AG04450 (cell line): ENCODE results near the gene SLC41A3. TPM values are rescaled to one million over a fixed set of nuclear protein-coding genes. Genes with fewer than 3 reads are reported as not detected.
"Not testable (repeated sequence)": the region's sequence is repeated elsewhere in the genome, so short reads cannot be mapped to it uniquely, and the experiment has no call there.

ENCODE experiments used
- CTCF ChIA-PET: fragments of 300-600, 350-600 bp; formaldehyde crosslinking; extraction: SDS; loops from one replicate; lab custom pipeline; 2022; ENCODE audit warnings: antibody characterized with exemption, inconsistent platforms; lab: Charles Lee
- POLR2A ChIA-PET: fragments of 350-600 bp; formaldehyde crosslinking; extraction: SDS; loops from one replicate; lab custom pipeline; 2021; ENCODE audit warnings: antibody characterized with exemption, inconsistent platforms; lab: Yijun Ruan, JAX
- DNase-seq: peaks from one replicate; pipeline ENCODE4 v3.0.0-alpha.2; 2011; ENCODE audit warnings: low read depth, low spot score
- H3K27ac ChIP-seq: one replicate; pipeline ENCODE4 v1.5.1; 2012; ENCODE audit warnings: low read depth, low read length, control low read depth
- H3K27me3 ChIP-seq: one replicate; pipeline ENCODE4 v1.6.0; 2012; ENCODE audit warnings: low read length; ENCODE audit not compliant: control insufficient read depth, insufficient read depth
- H3K4me3 ChIP-seq: 2 replicates; pipeline ENCODE4 v1.5.1; 2011; ENCODE audit warnings: mild to moderate bottlenecking, low read depth, low read length, control low read depth
- H3K9me3 ChIP-seq: 2 replicates; pipeline ENCODE4 v1.5.1; 2012; ENCODE audit warnings: low read length; ENCODE audit not compliant: control insufficient read depth, insufficient read depth
- CTCF ChIP-seq: IDR thresholded peaks from 2 replicates; pipeline ENCODE4 v1.5.1; 2011; ENCODE audit warnings: low read depth, low read length, control low read depth, inconsistent platforms
- polyA plus RNA-seq: library from polyadenylated mRNA; depleted of rRNA; stranded (reverse); fragments of >200 nt; gene quantifications from 2 replicates; pipeline ENCODE4 v1.2.3, GENCODE V29; 2011

Gene SLC41A3
- polyA plus RNA-seq, 1 experiment: 36.9 TPM

- Histone ChIP-seq H3K4me3 (no peak overlapping the region), H3K27me3 (no peaks in the 10 kb centered on the region), H3K9me3 (peaks cover 6% of the 10 kb centered on the region), H3K27ac (no peak overlapping the region)
- CTCF ChIA-PET: no interaction called here
- no peak for TF ChIP-seq CTCF
- DNase-seq: no peak
- POLR2A ChIA-PET: no interaction called here
Observed at GRCh38 chr3:126040386-126040785, 43.5 kb downstream of the SLC41A3 start.

GRCh38 chr3:126039870-126040269 lies 44.1 kb downstream of the SLC41A3 start:
- DNase-seq: no peak
- no peak for TF ChIP-seq CTCF
- ChIA-PET CTCF (no interaction called here), POLR2A (no interaction called here)
- peaks cover 6% of the 10 kb centered on the region for H3K9me3 ChIP-seq
- no peak overlapping the region for H3K27ac ChIP-seq
- no peak overlapping the region for H3K4me3 ChIP-seq
- no peaks in the 10 kb centered on the region for H3K27me3 ChIP-seq

GRCh38 chr3:126038791-126039190 lies 45.1 kb downstream of the SLC41A3 start:
- POLR2A ChIA-PET, CTCF ChIA-PET, DNase-seq, H3K9me3 ChIP-seq, H3K27me3 ChIP-seq, H3K4me3 ChIP-seq, H3K27ac ChIP-seq: not testable (repeated sequence)

GRCh38 chr3:126036056-126036549 lies 47.8 kb downstream of the SLC41A3 start:
- Histone ChIP-seq H3K27me3 (no peaks in the 10 kb centered on the region), H3K27ac (no peak overlapping the region), H3K4me3 (no peak overlapping the region), H3K9me3 (peaks cover 6% of the 10 kb centered on the region)
- ChIA-PET CTCF (no interaction called here), POLR2A (no interaction called here)
- no peak for TF ChIP-seq CTCF
- no peak for DNase-seq

- no peak overlapping the region for H3K4me3 ChIP-seq
- DNase-seq: no peak
- ChIA-PET CTCF (no interaction called here), POLR2A (no interaction called here)
- no peak overlapping the region for H3K27ac ChIP-seq
- peaks cover 6% of the 10 kb centered on the region for H3K9me3 ChIP-seq
- no peak for TF ChIP-seq CTCF
- no peaks in the 10 kb centered on the region for H3K27me3 ChIP-seq
Observed at GRCh38 chr3:126035362-126036050, 48.4 kb downstream of the SLC41A3 start.
